Measurements from ENCODE around the gene CEP128. TPM values are rescaled to one million over a fixed set of nuclear protein-coding genes. Genes with fewer than 3 reads are reported as not detected.

The CEP128 gene
- polyA plus RNA-seq, 1 experiment = 1.9 TPM

- DNase-seq (ENCODE audit: low read depth) = no peak
- no peak for TF ChIP-seq CTCF (IDR thresholded peaks at IDR 0.05; ENCODE audit: insufficient read depth, low read depth, low read length)
- no peak overlapping the region for H3K4me3 ChIP-seq (ENCODE audit: low read depth, low read length)
- ChIA-PET POLR2A (no interaction called here), CTCF (no interaction called here)
- H3K27me3 ChIP-seq (ENCODE audit: control insufficient read depth, insufficient read depth, low read length) = peaks cover 3% of the 10 kb centered on the region
- no peaks in the 10 kb centered on the region for H3K36me3 ChIP-seq (ENCODE audit: control insufficient read depth, insufficient read depth, low read length)
These were observed 41.2 kb upstream of the CEP128 start for GRCh38 chr14:80982711-80983110.

GRCh38 chr14:80981673-80982072 lies 40.1 kb upstream of the CEP128 start:
- Histone ChIP-seq H3K4me3 (ENCODE audit: low read depth, low read length) (no peak overlapping the region), H3K27me3 (ENCODE audit: control insufficient read depth, insufficient read depth, low read length) (peaks cover 3% of the 10 kb centered on the region), H3K36me3 (ENCODE audit: control insufficient read depth, insufficient read depth, low read length) (no peaks in the 10 kb centered on the region)
- ChIA-PET CTCF (interaction anchor here (1.6 to 2.2 kb wide), 2 partner anchors 8 to 26 kb away, joined by 6 read pairs; partner anchors contain the start of gene TSHR), POLR2A (no interaction called here)
- DNase-seq (ENCODE audit: low read depth) = no peak
- TF ChIP-seq CTCF (IDR thresholded peaks at IDR 0.05; ENCODE audit: insufficient read depth, low read depth, low read length) = no peak

GRCh38 chr14:80981156-80981555 lies 39.6 kb upstream of the CEP128 start:
- H3K36me3 ChIP-seq (ENCODE audit: control insufficient read depth, insufficient read depth, low read length) = no peaks in the 10 kb centered on the region
- ChIA-PET CTCF (interaction anchor here (1.6 to 2.2 kb wide), 2 partner anchors 8 to 26 kb away, joined by 6 read pairs; partner anchors contain the start of gene TSHR), POLR2A (no interaction called here)
- no peak overlapping the region for H3K4me3 ChIP-seq (ENCODE audit: low read depth, low read length)
- TF ChIP-seq CTCF (IDR thresholded peaks at IDR 0.05; ENCODE audit: insufficient read depth, low read depth, low read length) = no peak
- peaks cover 3% of the 10 kb centered on the region for H3K27me3 ChIP-seq (ENCODE audit: control insufficient read depth, insufficient read depth, low read length)
- no peak for DNase-seq (ENCODE audit: low read depth)

- peaks cover 3% of the 10 kb centered on the region for H3K27me3 ChIP-seq (ENCODE audit: control insufficient read depth, insufficient read depth, low read length)
- no peak for DNase-seq (ENCODE audit: low read depth)
- ChIA-PET CTCF (interaction anchor here (2.2 kb wide), 1 partner anchor 25 kb away, joined by 6 read pairs; the partner anchor contains the start of gene TSHR), POLR2A (no interaction called here)
- no peaks in the 10 kb centered on the region for H3K36me3 ChIP-seq (ENCODE audit: control insufficient read depth, insufficient read depth, low read length)
- no peak for TF ChIP-seq CTCF (IDR thresholded peaks at IDR 0.05; ENCODE audit: insufficient read depth, low read depth, low read length)
- no peak overlapping the region for H3K4me3 ChIP-seq (ENCODE audit: low read depth, low read length)
These were observed 38.4 kb upstream of the CEP128 start for GRCh38 chr14:80979951-80980350.

- Histone ChIP-seq H3K36me3 (ENCODE audit: control insufficient read depth, insufficient read depth, low read length) (no peaks in the 10 kb centered on the region), H3K27me3 (ENCODE audit: control insufficient read depth, insufficient read depth, low read length) (peaks cover 3% of the 10 kb centered on the region), H3K4me3 (ENCODE audit: low read depth, low read length) (no peak overlapping the region)
- POLR2A ChIA-PET = no interaction called here
- DNase-seq (ENCODE audit: low read depth) = no peak
- no peak for TF ChIP-seq CTCF (IDR thresholded peaks at IDR 0.05; ENCODE audit: insufficient read depth, low read depth, low read length)
- CTCF ChIA-PET = interaction anchor here (2.6 kb wide), 1 partner anchor 8 kb away, joined by 16 read pairs; no protein-coding TSS in a partner anchor
These were observed 36.9 kb upstream of the CEP128 start for GRCh38 chr14:80978403-80978802.

Measured in BJ (cell line).